IMR-90 (cell line): ENCODE measurements around the gene GNAT2.

Experiments
- BHLHE40 ChIP-seq: fragments of 150-350 bp; IDR thresholded peaks from 2 replicates; pipeline ENCODE4 v1.6.1; 2016; ENCODE audit warnings: mild to moderate bottlenecking, low read depth, low read length
- CEBPB ChIP-seq: IDR thresholded peaks from 2 replicates; pipeline ENCODE4 v1.6.1; 2012; ENCODE audit warnings: low read depth, low read length, improper control_type of control experiment
- FOS ChIP-seq: fragments of 150-350 bp; IDR thresholded peaks from 2 replicates; pipeline ENCODE4 v1.6.1; 2016; ENCODE audit warnings: low read depth, low read length
- NFE2L2 ChIP-seq: fragments of 150-350 bp; IDR thresholded peaks from 2 replicates; pipeline ENCODE4 v1.6.1; 2016; ENCODE audit warnings: low read depth, mild to moderate bottlenecking, low read length
- POLR2A ChIP-seq: IDR thresholded peaks from 2 replicates; pipeline ENCODE4 v1.6.1; 2012; ENCODE audit warnings: mild to moderate bottlenecking, low read depth, low read length
- RAD21 ChIP-seq: IDR thresholded peaks from 2 replicates; pipeline ENCODE4 v1.6.1; 2012; ENCODE audit warnings: low read length, improper control_type of control experiment
- RFX5 ChIP-seq: IDR thresholded peaks from 2 replicates; pipeline ENCODE4 v1.8.0; 2012; ENCODE audit warnings: low read depth, mild to moderate bottlenecking, low read length, moderate library complexity
- TF ChIP-seq, protein P1 (sequence below): conservative IDR thresholded peaks from 2 replicates; pipeline ENCODE4 v1.5.1; 2012; ENCODE audit warnings: mild to moderate bottlenecking, low read depth, low read length, improper control_type of control experiment
- TF ChIP-seq, protein P2 (sequence below): fragments of 150-350 bp; IDR thresholded peaks from 2 replicates; pipeline ENCODE4 v1.6.1; 2017; ENCODE audit warnings: mild to moderate bottlenecking, antibody characterized with exemption, low read length, low read depth

DNA sequence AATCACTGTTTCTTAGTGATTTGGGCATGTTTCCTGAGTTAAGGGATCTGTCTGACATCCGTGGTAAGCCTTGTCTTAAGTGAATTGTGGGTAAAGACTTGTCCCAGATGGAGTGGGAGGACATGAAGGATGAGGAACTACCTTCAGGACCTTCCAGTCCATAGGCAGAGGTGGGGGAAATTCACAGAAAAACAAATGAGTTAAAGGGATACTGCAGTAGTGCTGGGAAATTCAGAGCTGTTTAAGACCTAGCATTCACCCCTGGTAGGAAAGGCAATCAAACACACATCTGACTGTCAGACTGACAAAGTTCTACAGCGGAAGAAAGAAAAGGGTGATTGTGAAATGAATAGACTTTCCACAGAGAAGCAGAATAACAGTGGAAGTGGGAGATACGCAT, 3.0 kb downstream of the GNAT2 start:
- TF ChIP-seq, protein P1, sequence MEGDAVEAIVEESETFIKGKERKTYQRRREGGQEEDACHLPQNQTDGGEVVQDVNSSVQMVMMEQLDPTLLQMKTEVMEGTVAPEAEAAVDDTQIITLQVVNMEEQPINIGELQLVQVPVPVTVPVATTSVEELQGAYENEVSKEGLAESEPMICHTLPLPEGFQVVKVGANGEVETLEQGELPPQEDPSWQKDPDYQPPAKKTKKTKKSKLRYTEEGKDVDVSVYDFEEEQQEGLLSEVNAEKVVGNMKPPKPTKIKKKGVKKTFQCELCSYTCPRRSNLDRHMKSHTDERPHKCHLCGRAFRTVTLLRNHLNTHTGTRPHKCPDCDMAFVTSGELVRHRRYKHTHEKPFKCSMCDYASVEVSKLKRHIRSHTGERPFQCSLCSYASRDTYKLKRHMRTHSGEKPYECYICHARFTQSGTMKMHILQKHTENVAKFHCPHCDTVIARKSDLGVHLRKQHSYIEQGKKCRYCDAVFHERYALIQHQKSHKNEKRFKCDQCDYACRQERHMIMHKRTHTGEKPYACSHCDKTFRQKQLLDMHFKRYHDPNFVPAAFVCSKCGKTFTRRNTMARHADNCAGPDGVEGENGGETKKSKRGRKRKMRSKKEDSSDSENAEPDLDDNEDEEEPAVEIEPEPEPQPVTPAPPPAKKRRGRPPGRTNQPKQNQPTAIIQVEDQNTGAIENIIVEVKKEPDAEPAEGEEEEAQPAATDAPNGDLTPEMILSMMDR: no peak
- TF ChIP-seq POLR2A (no peak), BHLHE40 (no peak), CEBPB (0 out of 2 replicates have a peak, but pooled peaks have one; percentile 38), RFX5 (no peak), NFE2L2 (no peak), FOS (no peak), RAD21 (no peak)
- TF ChIP-seq, protein P2, sequence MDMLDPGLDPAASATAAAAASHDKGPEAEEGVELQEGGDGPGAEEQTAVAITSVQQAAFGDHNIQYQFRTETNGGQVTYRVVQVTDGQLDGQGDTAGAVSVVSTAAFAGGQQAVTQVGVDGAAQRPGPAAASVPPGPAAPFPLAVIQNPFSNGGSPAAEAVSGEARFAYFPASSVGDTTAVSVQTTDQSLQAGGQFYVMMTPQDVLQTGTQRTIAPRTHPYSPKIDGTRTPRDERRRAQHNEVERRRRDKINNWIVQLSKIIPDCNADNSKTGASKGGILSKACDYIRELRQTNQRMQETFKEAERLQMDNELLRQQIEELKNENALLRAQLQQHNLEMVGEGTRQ: no peak
